Activated CD4-positive, alpha-beta T cell treated with anti-CD3 and anti-CD28 coated beads, Interleukin-2, amount 50 U/mL, for 16 hours (primary cell): ENCODE data around the gene CBX8.

Experiments
- DNase-seq: peaks from one replicate; pipeline ENCODE4 v3.0.0-alpha.2; 2020

The CBX8 gene

DNA sequence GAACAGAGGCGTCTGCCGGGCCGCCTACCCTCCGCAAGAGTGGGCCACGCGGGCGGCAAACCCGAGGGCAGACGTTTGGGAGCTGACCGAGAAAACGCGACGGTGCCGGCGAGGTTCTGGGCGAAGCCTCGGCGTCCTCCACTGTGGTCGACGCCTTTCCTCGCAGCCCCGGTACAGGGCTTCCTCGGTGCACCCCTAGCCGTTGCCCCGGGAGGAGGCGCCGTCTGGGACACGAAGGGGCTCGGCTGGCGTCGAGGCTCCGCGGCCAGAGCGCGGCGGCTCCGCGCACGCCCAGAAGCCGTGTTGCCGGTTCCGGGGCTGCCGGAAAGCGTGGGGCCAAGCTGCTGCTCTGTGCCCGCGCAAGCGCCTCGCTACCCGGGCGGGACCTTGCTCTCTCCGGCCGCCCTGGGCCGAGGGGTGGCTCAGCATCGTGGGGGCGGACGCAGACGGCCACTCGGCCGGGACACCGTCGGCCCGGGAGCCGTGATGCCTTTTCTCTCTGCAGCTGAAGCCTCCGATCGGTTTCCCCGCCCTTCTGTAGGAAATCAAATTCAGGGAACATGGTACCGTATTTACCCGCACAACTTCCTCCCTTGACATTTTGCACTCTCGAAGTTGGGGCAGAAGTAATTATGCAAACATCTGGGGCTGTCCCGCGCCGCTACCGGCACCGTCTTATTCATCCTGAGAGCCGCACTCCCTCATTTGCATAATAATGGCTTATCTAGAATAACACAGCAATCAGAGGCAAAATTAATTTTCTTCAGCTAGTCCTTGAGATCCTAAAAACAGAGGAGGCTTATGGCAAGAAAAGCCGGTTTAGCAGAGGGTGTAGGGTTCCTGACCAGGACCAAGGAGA, 7.3 kb upstream of the CBX8 start:
- DNase-seq = peak; percentile 85

- no peak for DNase-seq
Observed at GRCh38 chr17:79803421-79803996, 6.6 kb upstream of the CBX8 start.

DNA sequence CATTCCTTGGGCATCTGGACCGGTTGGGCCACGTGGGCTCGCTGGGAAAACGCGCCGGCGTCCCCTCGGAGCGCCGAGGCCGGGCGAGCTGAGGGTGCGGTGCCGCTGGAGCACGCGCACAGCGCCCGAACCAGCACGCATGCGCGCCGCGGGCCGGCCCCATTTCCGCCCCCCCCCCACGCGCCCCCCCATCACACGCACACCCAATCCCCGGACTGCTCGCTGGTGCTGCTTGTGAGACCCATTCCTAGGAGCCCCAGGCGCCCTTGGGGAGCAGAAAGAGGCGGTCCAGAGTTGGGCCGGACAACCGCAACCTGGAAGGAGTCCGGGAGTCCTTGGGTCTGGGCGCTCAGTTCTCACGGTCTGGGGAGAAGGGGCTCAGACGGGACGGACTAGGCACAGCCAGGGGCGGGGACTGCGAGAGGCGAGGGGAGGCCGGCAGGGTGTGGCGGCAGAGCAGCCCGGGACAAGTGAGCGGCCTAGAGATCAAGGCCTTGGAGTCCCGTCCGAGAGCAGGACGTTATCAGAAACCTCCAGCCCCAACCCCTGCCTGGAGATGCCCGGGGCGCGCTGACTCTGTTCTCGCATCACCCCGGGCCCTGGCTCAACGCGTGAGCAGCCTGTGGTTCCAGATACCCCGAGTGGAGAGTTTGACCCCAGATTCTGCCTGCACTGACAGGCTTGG, 6.0 kb upstream of the CBX8 start:
- no peak for DNase-seq

DNA sequence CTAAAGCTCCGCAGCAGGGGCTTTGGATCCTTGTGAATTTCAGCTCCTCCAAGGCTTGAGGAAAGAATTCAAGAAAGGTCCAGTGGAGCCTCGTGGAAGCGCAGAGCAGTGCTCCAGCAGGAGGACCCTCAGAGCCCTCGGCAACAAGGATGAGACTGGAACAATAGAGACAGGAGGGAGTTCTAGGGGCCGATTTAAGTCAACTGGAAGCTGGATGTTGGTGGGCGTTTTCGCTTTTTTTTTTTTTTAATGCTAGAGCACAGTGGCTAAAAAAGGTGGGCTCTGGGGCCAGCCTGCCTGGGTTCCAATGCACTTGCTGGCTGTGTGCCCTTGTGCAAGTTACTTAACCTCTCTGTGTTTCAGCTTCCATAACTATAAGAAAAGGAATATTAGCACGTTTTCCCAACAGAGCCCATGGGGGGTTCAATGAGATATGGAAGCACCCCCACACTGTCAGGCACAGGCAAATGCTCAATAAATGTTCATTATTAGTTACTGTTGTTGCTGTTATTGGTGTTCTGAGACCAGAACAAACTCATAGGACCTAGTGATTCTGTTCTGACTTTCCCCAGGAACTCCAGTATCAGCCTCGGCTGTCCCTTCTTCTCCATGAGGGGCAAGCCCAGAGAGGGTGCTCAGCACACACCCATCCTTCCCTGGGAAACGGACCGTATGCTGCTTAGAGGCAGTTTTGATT, 5.3 kb upstream of the CBX8 start:
- no peak for DNase-seq

GRCh38 chr17:79801156-79802038, 4.5 kb upstream of the CBX8 start:
- no peak for DNase-seq

DNA sequence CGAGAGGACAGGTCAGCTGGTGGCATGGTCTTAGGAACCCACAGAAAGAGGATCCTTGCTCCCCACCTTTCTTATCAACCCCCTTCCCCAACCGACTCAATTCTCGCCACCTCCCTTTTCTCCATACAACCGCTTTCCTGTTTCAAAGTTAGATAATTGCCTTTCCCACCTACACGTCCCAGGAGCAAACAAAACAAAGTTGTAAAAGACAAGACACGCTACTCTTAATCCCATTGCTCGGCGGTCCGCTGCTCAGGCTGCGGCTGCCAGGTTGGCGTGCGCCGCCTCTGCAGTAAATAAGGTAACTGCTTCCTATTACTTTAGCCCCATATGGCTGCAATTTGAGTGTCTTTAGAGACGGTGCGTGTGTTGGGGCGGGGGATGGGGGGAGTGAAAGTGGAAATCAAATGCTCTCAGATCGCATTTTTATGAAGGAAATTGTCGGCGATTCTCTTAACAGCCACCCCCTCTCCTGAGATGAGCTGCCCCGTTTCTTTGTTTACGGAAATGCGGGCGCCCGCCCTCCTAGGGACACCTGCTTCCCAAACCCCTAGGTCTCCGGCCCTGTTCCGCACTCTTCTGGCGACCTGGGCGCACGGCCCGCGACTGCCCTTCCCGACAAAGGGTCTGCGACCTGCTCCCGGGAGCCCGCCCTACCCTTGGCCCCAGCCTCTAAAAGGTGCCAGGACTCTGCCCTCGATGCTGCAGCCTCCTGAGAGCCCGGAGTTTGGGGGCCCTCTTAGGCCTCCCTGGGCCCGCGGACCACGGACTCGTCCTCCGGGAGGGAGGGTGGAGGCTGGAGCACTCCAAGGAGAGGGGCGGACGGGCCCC, 3.7 kb upstream of the CBX8 start:
- peak; percentile 57 for DNase-seq

DNA sequence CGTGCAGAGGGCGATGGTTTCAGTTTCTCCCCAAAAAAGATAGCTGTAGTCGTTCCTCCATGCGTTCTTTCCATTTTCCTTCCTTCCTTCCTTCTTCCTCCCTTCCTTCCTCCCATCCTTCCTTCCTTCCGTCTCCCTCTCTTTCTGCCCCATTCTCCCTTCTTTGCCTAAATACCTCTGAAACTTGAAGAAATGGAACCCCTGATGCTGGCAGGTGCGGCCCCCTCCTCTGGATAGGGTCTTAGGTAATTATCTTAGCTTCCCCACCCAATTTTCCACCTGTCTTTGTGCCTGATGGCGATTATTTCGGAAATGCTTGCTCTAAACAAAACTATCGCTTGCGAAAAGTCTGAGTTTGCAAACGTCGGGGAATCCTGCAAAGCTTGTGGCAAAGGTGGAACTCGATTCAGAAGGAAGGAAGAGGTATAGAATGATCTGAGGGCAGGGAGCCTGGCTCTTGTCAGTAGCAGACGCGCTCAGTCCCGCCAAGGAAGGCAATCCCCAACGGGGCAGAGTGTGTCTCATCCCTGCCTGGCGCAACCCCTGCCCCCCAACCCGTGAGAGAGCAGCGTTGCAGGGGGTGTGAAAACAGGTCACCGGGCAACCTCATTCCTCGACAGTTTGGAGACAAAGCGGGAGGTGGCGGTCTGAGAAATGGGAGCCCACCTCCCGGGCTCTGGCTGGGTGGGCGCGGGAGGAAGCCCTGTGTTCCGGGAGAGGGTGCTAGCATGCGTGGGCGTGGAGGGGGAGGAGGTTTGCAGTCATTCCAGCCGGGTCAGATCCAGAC, 2.9 kb upstream of the CBX8 start:
- DNase-seq = no peak

DNA sequence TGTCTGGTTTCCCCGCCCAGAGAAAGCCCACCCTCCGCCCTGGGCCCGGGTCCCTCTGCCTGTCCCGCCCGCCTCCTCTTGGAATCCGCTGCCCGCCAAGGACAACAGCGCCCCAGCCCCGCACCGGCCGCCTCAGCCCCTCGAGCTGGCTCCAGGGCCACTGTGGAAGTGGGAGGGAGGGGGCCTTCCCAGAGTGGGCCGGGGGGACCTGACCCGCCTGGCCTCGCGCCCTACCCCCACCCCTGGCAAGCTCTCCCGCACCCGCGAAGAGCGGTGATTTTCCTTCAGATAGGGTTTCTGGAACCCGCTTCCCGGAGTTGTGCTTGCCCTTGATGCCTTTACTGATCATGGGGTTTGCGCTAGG, 2.3 kb upstream of the CBX8 start:
- DNase-seq = no peak

- no peak for DNase-seq
Observed at GRCh38 chr17:79798299-79799173, 1.7 kb upstream of the CBX8 start.

DNA sequence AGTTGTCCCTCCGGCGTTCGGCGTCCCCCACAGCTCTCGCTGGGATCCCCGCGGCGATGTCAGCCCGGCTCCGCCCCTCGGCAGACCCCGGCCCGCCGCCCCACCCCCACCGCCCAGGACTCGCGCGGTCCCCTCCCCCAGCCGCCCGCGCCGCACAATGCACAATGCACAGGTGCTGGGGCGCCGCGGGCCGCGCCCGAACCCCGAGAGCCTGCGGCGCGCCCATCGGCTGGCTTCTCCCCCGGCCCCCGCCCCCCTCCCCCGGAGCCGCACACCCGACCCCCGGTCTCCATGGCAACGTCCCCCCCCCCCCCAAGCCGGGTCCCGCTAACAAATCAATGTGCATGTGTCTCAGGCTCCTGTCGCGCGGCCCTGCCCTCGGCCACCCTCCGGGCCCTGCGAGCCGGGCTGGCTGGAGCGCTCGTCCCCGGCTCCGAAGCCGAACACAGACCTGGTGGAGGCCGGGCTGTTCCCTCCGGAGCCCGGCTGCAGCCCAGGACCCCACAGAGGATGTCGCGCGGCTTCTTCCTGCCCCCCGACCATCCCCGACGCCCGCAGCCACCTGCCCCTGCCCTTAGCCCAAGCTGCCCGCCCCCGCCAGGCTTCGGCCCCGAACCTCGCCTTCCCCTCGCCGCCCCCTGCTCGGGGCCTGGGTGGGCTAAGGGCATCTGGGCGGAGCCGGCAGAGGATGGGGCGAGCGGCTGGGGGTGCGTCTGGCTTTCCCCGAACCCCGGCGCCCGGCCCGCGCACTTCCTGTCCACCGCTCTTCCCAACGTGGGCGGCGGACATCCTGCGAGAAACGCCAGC, 818 bp upstream of the CBX8 start:
- no peak for DNase-seq

GRCh38 chr17:79796444-79796762, 474 bp downstream of the CBX8 start:
- no peak for DNase-seq

DNA sequence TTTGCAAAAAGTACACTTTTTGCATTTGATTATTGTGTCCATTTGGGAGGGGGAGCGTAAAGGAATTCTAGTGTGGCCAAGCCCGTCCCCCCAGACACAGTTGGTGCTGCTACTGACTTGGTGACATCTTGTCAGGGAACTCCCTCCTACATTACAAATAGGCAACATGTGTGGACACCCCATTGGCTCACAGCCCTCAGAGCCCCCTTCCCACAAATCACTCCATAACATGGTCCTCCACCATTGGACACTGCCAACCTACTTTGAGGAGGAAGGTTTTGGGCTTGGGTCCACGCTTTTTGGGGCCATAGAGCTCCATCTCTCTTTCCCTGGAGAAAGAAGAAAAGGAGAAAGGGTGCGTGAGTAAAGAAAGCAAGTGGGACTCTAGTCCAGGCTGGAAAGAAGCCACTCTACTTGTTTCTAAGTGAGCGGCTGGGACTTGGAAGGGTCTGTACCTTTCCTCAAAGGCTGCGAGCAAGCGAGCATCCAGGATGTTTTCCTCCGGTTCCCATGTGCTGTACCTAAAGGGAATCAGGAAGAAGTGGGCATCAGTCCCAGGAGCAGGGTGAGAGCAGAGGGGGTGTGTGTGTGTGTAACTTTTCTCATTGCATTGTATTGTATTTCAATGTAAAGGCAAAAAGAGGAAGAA, 958 bp downstream of the CBX8 start:
- no peak for DNase-seq

GRCh38 chr17:79794659-79795511, 2.0 kb downstream of the CBX8 start:
- DNase-seq = no peak

- no peak for DNase-seq
Observed at GRCh38 chr17:79793924-79794304, 3.0 kb downstream of the CBX8 start.

GRCh38 chr17:79792984-79793923, 3.6 kb downstream of the CBX8 start:
- no peak for DNase-seq

- DNase-seq = no peak
Observed at GRCh38 chr17:79792341-79792871, 4.5 kb downstream of the CBX8 start.
